GM10248 (cell line): ENCODE data around the gene FADS3.

ENCODE experiments used
- CTCF ChIA-PET: fragments of 300-600 bp; sonication (Branson Sonifier 250); formaldehyde crosslinking; extraction: SDS; loops from one replicate; lab custom pipeline; 2021; ENCODE audit warnings: antibody characterized with exemption; lab: Yijun Ruan, JAX
- POLR2A ChIA-PET: fragments of 350-650 bp; sonication (Branson Sonifier 250); formaldehyde crosslinking; extraction: SDS; loops from one replicate; lab custom pipeline; 2020; ENCODE audit warnings: antibody characterized with exemption; lab: Yijun Ruan, JAX
- DNase-seq: peaks from one replicate; pipeline ENCODE4 v3.0.0; 2012; ENCODE audit errors: extremely low spot score
- TF ChIP-seq, protein P1 (sequence below): IDR thresholded peaks from 2 replicates; pipeline ENCODE4 v1.5.1; 2012; ENCODE audit warnings: mild to moderate bottlenecking, low read depth; ENCODE audit errors: extremely low read depth, missing control alignments, control extremely low read depth

The FADS3 gene

DNA sequence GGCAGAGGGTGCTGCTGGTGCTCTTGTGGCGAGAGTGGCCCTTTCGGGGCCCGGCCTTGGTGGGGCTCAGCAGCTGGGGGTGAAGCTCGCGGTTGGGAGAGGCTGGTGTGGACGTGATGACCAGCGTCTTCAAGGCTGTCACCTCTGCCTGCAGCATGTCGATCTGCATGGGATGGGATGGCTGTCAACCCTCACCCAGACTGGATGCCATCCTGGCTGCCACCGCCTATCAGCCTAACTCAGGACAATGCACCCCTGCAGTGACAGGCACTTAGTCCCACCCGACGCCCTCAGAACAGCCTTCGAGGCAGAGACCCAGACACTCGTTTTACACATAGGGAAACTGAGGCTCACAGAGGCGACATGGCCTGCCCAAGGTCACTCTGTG is 15.2 kb upstream of the FADS3 start:
- DNase-seq: no peak
- ChIA-PET CTCF (interaction anchor here (7.9 to 11.2 kb wide), 2 partner anchors 9 to 203 kb away, joined by 80 to 204 read pairs; no protein-coding TSS in a partner anchor), POLR2A (no interaction called here)
- TF ChIP-seq, protein P1, sequence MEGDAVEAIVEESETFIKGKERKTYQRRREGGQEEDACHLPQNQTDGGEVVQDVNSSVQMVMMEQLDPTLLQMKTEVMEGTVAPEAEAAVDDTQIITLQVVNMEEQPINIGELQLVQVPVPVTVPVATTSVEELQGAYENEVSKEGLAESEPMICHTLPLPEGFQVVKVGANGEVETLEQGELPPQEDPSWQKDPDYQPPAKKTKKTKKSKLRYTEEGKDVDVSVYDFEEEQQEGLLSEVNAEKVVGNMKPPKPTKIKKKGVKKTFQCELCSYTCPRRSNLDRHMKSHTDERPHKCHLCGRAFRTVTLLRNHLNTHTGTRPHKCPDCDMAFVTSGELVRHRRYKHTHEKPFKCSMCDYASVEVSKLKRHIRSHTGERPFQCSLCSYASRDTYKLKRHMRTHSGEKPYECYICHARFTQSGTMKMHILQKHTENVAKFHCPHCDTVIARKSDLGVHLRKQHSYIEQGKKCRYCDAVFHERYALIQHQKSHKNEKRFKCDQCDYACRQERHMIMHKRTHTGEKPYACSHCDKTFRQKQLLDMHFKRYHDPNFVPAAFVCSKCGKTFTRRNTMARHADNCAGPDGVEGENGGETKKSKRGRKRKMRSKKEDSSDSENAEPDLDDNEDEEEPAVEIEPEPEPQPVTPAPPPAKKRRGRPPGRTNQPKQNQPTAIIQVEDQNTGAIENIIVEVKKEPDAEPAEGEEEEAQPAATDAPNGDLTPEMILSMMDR: no peak

DNA sequence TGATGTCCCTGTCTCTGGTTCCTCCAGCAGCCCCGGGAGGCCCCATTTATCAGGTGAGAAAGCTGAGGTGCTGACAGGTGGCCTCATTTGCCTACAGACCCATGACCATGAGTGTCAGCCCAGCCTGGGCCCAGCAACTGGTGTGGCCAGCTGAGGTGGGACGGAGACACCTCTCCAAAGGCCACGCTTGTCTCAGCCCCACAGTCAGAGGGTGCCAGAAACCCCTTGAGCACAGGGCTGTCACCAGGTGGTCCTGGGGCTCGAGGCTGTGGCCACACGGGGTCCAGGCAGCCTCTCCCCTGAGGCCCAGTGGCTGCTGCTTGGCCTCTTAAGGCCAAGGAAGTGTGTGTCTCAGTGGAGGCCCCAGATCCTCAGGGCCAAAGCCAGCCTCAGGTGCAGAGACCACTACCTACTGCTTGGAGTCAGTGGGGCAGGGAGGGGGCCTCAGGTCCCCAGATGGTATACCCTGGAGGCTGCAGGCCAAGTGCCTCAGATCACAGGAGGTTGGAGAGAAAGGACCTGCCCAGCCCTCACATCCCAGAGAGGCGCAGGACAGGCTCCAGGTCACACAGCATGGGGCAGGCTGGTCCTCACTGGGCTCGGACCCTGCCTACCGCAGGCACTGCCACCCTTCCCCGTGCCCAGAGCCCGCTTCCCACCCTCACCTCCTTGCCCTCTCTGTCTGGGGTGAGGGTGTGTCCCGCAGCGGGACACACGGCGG is 14.6 kb upstream of the FADS3 start:
- no peak for DNase-seq
- ChIA-PET POLR2A (no interaction called here), CTCF (interaction anchor here (0.7 to 11.6 kb wide), 5 partner anchors 8 to 203 kb away, joined by 3 to 424 read pairs (median 80); no protein-coding TSS in a partner anchor)

DNA sequence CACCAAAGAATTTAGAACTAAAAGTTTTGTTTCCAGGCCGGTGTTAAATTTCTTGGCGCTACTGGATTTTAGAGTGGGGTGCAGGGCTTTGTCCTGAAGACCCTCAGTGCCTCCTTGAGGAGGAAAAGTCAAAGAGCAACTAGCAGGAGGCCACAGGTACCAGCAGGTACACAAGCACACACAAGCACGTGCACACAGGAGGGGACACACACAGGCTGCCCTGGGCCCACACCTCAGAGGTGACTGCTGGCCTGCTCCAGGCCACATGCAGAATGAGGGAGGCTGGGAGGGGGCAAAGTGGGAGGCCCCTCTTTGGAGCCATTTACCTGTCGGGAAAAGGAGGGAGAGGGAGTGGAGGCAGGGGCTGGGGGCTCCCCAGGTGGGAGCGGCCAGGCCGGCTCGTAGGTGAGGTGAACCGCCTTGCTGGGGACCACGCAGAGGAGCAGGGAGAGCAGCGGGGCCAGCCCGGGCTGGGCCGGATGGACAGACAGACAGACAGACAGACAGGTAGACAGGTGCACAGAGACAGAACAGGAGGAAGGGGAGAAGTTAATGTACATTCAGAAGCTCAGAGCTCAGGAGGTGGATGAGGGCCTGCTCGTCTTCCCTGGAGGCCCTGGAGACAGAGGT is 13.8 kb upstream of the FADS3 start:
- ChIA-PET CTCF (interaction anchor here (0.7 to 11.6 kb wide), 5 partner anchors 24 to 204 kb away, joined by 3 to 424 read pairs (median 3); no protein-coding TSS in a partner anchor), POLR2A (no interaction called here)
- no peak for DNase-seq
- TF ChIP-seq, protein P1: no peak

More for the DNA sequence above, 14.6 kb upstream of the FADS3 start:
- TF ChIP-seq, protein P1: no peak

DNA sequence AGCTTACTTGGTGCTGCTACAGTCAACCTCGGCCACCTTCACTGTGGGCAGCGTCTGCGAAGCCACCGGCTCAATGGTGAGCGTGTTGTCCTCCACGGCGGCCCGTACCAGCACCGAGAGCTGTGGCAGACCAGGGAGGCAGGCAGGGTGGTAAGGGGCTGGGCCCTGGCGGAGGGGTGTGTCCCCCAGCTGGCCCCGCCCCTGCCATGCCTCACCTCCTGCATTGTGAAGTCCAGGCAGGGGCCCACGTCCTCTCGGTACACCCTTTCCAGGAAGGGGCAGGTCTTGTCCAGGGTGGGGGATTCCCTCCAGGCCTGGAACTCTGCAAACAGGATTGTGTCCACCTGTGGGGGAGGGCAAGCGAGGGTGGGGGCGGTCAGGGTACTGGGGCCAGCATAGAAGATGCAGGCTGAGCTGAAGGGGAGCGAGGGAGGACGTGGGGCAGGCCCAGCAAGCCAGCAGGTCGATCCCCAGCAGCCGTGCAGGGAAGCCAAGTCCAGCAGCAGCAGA is 13.2 kb upstream of the FADS3 start:
- CTCF ChIA-PET: interaction anchor here (1.0 to 11.6 kb wide), 6 partner anchors 9 to 205 kb away, joined by 3 to 424 read pairs (median 8); no protein-coding TSS in a partner anchor
- no peak for DNase-seq
- TF ChIP-seq, protein P1: no peak
- POLR2A ChIA-PET: no interaction called here

DNA sequence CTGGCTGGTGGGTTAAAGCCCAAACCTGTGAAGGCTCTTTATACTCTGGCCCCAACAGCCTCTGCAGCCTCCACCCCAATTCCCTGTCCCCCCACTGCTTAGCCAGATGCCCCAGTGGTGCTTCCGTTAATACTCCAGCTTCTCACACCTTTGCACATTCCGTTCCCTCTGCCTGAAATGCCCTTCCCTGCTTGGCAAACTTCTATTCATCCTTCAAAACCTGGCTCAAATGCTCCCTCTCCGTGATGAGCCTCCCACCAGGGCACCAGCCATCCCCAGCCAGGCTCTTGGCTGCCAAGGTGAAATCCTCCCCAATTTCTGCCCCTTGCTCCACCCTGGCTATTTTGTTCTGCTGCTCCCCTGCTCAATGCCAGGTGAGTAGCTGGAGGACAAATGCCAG is 12.5 kb upstream of the FADS3 start:
- no peak for DNase-seq
- ChIA-PET POLR2A (no interaction called here), CTCF (interaction anchor here (1.3 to 11.6 kb wide), 6 partner anchors 9 to 205 kb away, joined by 3 to 424 read pairs (median 56); no protein-coding TSS in a partner anchor)
- TF ChIP-seq, protein P1: no peak

DNA sequence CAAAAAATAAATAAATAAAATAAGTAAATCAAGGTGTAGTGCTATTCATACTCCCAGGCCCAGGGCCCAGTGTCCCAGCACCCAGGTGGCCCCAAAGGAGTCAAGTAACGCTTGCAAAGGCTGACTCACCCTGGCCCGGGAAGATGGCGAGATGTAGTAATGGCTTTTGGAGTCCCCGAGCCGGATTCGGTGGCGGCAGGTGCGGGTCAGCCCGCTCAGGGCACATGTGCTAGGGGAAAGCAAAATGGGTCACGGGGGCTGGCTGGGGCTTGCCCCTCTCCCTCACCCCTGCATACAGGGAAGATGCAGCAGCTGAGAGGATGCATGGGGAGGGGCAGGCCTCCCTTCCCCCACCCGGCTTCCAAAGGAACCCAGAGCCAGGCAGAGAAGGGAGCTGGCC is 11.0 kb upstream of the FADS3 start:
- no peak for DNase-seq
- POLR2A ChIA-PET: no interaction called here
- CTCF ChIA-PET: interaction anchor here (2.2 to 11.6 kb wide), 7 partner anchors 19 to 207 kb away, joined by 4 to 424 read pairs (median 150); partner anchors contain the start of gene BEST1
- TF ChIP-seq, protein P1: no peak
